Panc1 (cell line): ENCODE results near the gene CHERP. TPM values are rescaled to one million over a fixed set of nuclear protein-coding genes. Genes with fewer than 3 reads are reported as not detected.
"Not testable (repeated sequence)": the region's sequence is repeated elsewhere in the genome, so short reads cannot be mapped to it uniquely, and the experiment has no call there.

Experiments used
- ATAC-seq: fragments of 200-7000 bp; cut with Tn5 transposase; 2 replicates; pipeline ENCODE4 v1.9.1; 2020; ENCODE audit warnings: mild to moderate bottlenecking, moderate library complexity
- BruUV-seq: library from RNA; stranded (reverse); fragments of 400-500 nt; replicated peaks from 2 replicates; lab custom pipeline; 2021; lab: Mats Ljungman, UMichigan
- CTCF ChIA-PET: fragments of 300-600 bp; sonication (Branson Sonifier 250); formaldehyde crosslinking; loops from one replicate; lab custom pipeline; 2022; ENCODE audit warnings: antibody characterized with exemption; lab: Charles Lee
- POLR2A ChIA-PET: fragments of 300-600 bp; sonication (Branson Sonifier 250); formaldehyde crosslinking; loops from one replicate; lab custom pipeline; 2022; ENCODE audit warnings: antibody characterized with exemption; lab: Charles Lee
- DNase-seq: peaks from one replicate; pipeline ENCODE4 v3.0.0-alpha.2; 2010; ENCODE audit warnings: low read depth, low spot score
- H3K27ac ChIP-seq: 2 replicates; pipeline ENCODE4 v1.5.1; 2011; ENCODE audit warnings: mild to moderate bottlenecking, low read length, inconsistent platforms
- H3K27me3 ChIP-seq: fragments of 200-500 bp; sonication (Bioruptor generic); 2 replicates; pipeline ENCODE4 v1.6.0; 2014; ENCODE audit warnings: low read length, inconsistent platforms; ENCODE audit not compliant: control insufficient read depth, insufficient read depth
- H3K36me3 ChIP-seq: fragments of 200-500 bp; sonication (Bioruptor generic); 2 replicates; pipeline ENCODE4 v1.5.1; 2014; ENCODE audit warnings: inconsistent platforms, mild to moderate bottlenecking, low read length, moderate library complexity; ENCODE audit not compliant: control insufficient read depth, insufficient read depth
- H3K4me1 ChIP-seq: 2 replicates; pipeline ENCODE4 v1.5.1; 2011; ENCODE audit warnings: inconsistent platforms, mild to moderate bottlenecking, low read length, moderate library complexity; ENCODE audit not compliant: control insufficient read depth, insufficient read depth
- H3K4me3 ChIP-seq, 2 experiments: 2 replicates each; pipeline ENCODE4 v1.5.1; 2011 to 2012; ENCODE audit warnings: low read depth in 2 of 2, low read length in 2 of 2, mild to moderate bottlenecking in 2 of 2, inconsistent platforms in 1 of 2, moderate library complexity in 1 of 2
- H3K9me3 ChIP-seq: fragments of 200-500 bp; sonication (Bioruptor generic); 2 replicates; pipeline ENCODE4 v1.5.1; 2014; ENCODE audit warnings: low read depth, mild to moderate bottlenecking, inconsistent platforms, low read length, moderate library complexity; ENCODE audit not compliant: control insufficient read depth, insufficient read depth
- CTCF ChIP-seq: fragments of 450-650 bp; IDR thresholded peaks from 2 replicates; pipeline ENCODE4 v1.5.1; 2017; ENCODE audit warnings: mild to moderate bottlenecking
- POLR2AphosphoS5 ChIP-seq: IDR thresholded peaks from 2 replicates; pipeline ENCODE4 v1.6.1; 2012; ENCODE audit warnings: mild to moderate bottlenecking, low read depth, low read length, moderate library complexity
- REST ChIP-seq, 2 experiments: IDR thresholded peaks; 2 replicates each; pipeline ENCODE4 v1.6.1; 2011 to 2012; ENCODE audit warnings: low read depth in 2 of 2, control low read depth in 1 of 2, low read length in 1 of 2, mild to moderate bottlenecking in 1 of 2, moderate library complexity in 1 of 2; ENCODE audit not compliant: insufficient read depth in 1 of 2
- SIN3A ChIP-seq: IDR thresholded peaks from 2 replicates; pipeline ENCODE4 v1.6.1; 2012; ENCODE audit warnings: low read depth, mild to moderate bottlenecking, low read length, moderate library complexity, borderline replicate concordance; ENCODE audit not compliant: insufficient read depth
- TCF7L2 ChIP-seq: IDR thresholded peaks from 2 replicates; pipeline ENCODE4 v1.6.1; 2011; ENCODE audit warnings: mild to moderate bottlenecking, low read depth, low read length, inconsistent platforms
- in situ Hi-C: cut with HindIII; loops from 2 replicates; pipeline ENCODE4 v1.10.0; 2016; ENCODE audit warnings: low sequenced_read_pairs, low pct_unique_long_range_greater_than_20kb
- intact Hi-C: fragments of 100-400 bp; cut with micrococcal nuclease; formaldehyde crosslinking; loops from one replicate; pipeline ENCODE4 v1.10.0; 2022; ENCODE audit not compliant: unreplicated experiment
- total RNA-seq: library from RNA; stranded (reverse); gene quantifications from one replicate; pipeline ENCODE4 v1.2.1, GENCODE V29; 2021; ENCODE audit not compliant: unreplicated experiment

The CHERP gene
- total RNA-seq, 1 experiment from 2014 or later, result 48.3 TPM

GRCh38 chr19:16506961-16507360 is 35.3 kb downstream of the CHERP start:
- Histone ChIP-seq H3K36me3 (no peaks in the 10 kb centered on the region), H3K27me3 (no peaks in the 10 kb centered on the region), H3K4me1 (no peaks in the 10 kb centered on the region), H3K9me3 (no peaks in the 10 kb centered on the region), H3K4me3 (no peak overlapping the region), H3K27ac (no peak overlapping the region)
- no TSS peak for BruUV-seq
- DNase-seq (no peak), ATAC-seq (no peak)
- TF ChIP-seq SIN3A (no peak), CTCF (no peak), TCF7L2 (no peak), POLR2AphosphoS5 (no peak), REST (IDR thresholded peaks at IDR 0.05; ENCODE audit: insufficient read depth in 1 of 2, low read depth in 2 of 2, low read length in 1 of 2) (no peak)
- in situ Hi-C loops, result no loop called here
- CTCF ChIA-PET, result no interaction called here
- intact Hi-C loops, result no loop called here
- POLR2A ChIA-PET, result no interaction called here

GRCh38 chr19:16506161-16506560 is 36.1 kb downstream of the CHERP start:
- H3K27me3 ChIP-seq, BruUV-seq, POLR2A ChIA-PET, H3K36me3 ChIP-seq, in situ Hi-C loops, H3K4me3 ChIP-seq, DNase-seq, CTCF ChIA-PET, H3K4me1 ChIP-seq, H3K27ac ChIP-seq, H3K9me3 ChIP-seq, ATAC-seq, intact Hi-C loops: not testable (repeated sequence)

- Histone ChIP-seq H3K4me1 (no peaks in the 10 kb centered on the region), H3K9me3 (no peaks in the 10 kb centered on the region), H3K27ac (no peak overlapping the region), H3K27me3 (no peaks in the 10 kb centered on the region), H3K4me3 (no peak overlapping the region), H3K36me3 (no peaks in the 10 kb centered on the region)
- ATAC-seq (no peak), DNase-seq (no peak)
- CTCF ChIA-PET, result interaction anchor here (0.7 kb wide), 1 partner anchor 915 kb away, joined by 4 read pairs; no protein-coding TSS in a partner anchor
- in situ Hi-C loops, result no loop called here
- intact Hi-C loops, result no loop called here
- no peak for TF ChIP-seq SIN3A
- TF ChIP-seq TCF7L2, result no peak
- TF ChIP-seq POLR2AphosphoS5, result no peak
- no peak for TF ChIP-seq CTCF
- TF ChIP-seq REST (IDR thresholded peaks at IDR 0.05; ENCODE audit: insufficient read depth in 1 of 2, low read depth in 2 of 2, low read length in 1 of 2), result no peak
- no TSS peak for BruUV-seq
- POLR2A ChIA-PET, result no interaction called here
Measured at GRCh38 chr19:16504271-16504670, 38.0 kb downstream of the CHERP start.
